Activated naive CD4-positive, alpha-beta T cell treated with anti-CD3 and anti-CD28 coated beads, Interleukin-2, amount 10 ng/mL, durations not matched to agents 7 days and 5 days (primary cell): ENCODE measurements around the gene CD276.
"Not testable (repeated sequence)": the region's sequence is repeated elsewhere in the genome, so short reads cannot be mapped to it uniquely, and the experiment has no call there.

ENCODE experiments used
- CTCF ChIA-PET: fragments of 350-600 bp; sonication (Branson Sonifier 250); formaldehyde crosslinking; loops from one replicate; lab custom pipeline; 2021; ENCODE audit warnings: antibody characterized with exemption; lab: Charles Lee
- DNase-seq: peaks from one replicate; pipeline ENCODE4 v3.0.0-alpha.2; 2020
- H3K27ac Mint-ChIP-seq: one replicate; pipeline ENCODE4 v1.8.0; 2021; ENCODE audit warnings: mild to moderate bottlenecking, moderate library complexity, mixed read lengths
- H3K27me3 Mint-ChIP-seq: one replicate; pipeline ENCODE4 v1.8.0; 2021; ENCODE audit warnings: mild to moderate bottlenecking, mixed read lengths
- H3K36me3 Mint-ChIP-seq: one replicate; pipeline ENCODE4 v1.8.0; 2021; ENCODE audit warnings: mixed read lengths
- H3K4me1 Mint-ChIP-seq: one replicate; pipeline ENCODE4 v1.8.0; 2021; ENCODE audit warnings: mixed read lengths
- H3K4me3 Mint-ChIP-seq: one replicate; pipeline ENCODE4 v1.8.0; 2021; ENCODE audit warnings: mild to moderate bottlenecking, moderate library complexity, mixed read lengths
- H3K9me3 Mint-ChIP-seq: one replicate; pipeline ENCODE4 v1.8.0; 2021; ENCODE audit warnings: mixed read lengths

Gene CD276

GRCh38 chr15:73727330-73727976 lies 43.3 kb downstream of the CD276 start:
- Mint-ChIP-seq H3K4me1 (no peaks in the 10 kb centered on the region), H3K4me3 (no peak overlapping the region), H3K27ac (no peak overlapping the region), H3K36me3 (no peaks in the 10 kb centered on the region), H3K9me3 (no peaks in the 10 kb centered on the region), H3K27me3 (peaks cover 31% of the 10 kb centered on the region)
- no peak for DNase-seq
- CTCF ChIA-PET, result interaction anchor here (0.9 kb wide), 1 partner anchor 23 kb away, joined by 5 read pairs; no protein-coding TSS in a partner anchor

- H3K27me3 Mint-ChIP-seq, H3K4me1 Mint-ChIP-seq, H3K36me3 Mint-ChIP-seq, H3K4me3 Mint-ChIP-seq, DNase-seq, H3K27ac Mint-ChIP-seq, CTCF ChIA-PET, H3K9me3 Mint-ChIP-seq: not testable (repeated sequence)
Observed at GRCh38 chr15:73732051-73732450, 47.9 kb downstream of the CD276 start.

GRCh38 chr15:73732930-73733329 lies 48.7 kb downstream of the CD276 start:
- no peak for DNase-seq
- CTCF ChIA-PET, result no interaction called here
- peaks cover 7% of the 10 kb centered on the region for H3K27me3 Mint-ChIP-seq
- H3K4me3 Mint-ChIP-seq, result no peak overlapping the region
- H3K4me1 Mint-ChIP-seq, result no peaks in the 10 kb centered on the region
- no peak overlapping the region for H3K27ac Mint-ChIP-seq
- no peaks in the 10 kb centered on the region for H3K36me3 Mint-ChIP-seq
- H3K9me3 Mint-ChIP-seq, result no peaks in the 10 kb centered on the region

GRCh38 chr15:73737535-73737934 lies 53.4 kb downstream of the CD276 start:
- H3K27ac Mint-ChIP-seq, result no peak overlapping the region
- peaks cover 14% of the 10 kb centered on the region for H3K27me3 Mint-ChIP-seq
- H3K9me3 Mint-ChIP-seq, result no peaks in the 10 kb centered on the region
- H3K4me1 Mint-ChIP-seq, result no peaks in the 10 kb centered on the region
- DNase-seq, result no peak
- CTCF ChIA-PET, result no interaction called here
- no peak overlapping the region for H3K4me3 Mint-ChIP-seq
- no peaks in the 10 kb centered on the region for H3K36me3 Mint-ChIP-seq

- Mint-ChIP-seq H3K4me1 (no peaks in the 10 kb centered on the region), H3K27ac (no peak overlapping the region), H3K27me3 (peaks cover 36% of the 10 kb centered on the region), H3K4me3 (no peak overlapping the region), H3K9me3 (no peaks in the 10 kb centered on the region), H3K36me3 (no peaks in the 10 kb centered on the region)
- CTCF ChIA-PET, result no interaction called here
- DNase-seq, result no peak
Observed at GRCh38 chr15:73740152-73741048, 56.2 kb downstream of the CD276 start.

- Mint-ChIP-seq H3K27ac (no peak overlapping the region), H3K27me3 (peaks cover 32% of the 10 kb centered on the region), H3K9me3 (no peaks in the 10 kb centered on the region), H3K36me3 (no peaks in the 10 kb centered on the region), H3K4me1 (no peaks in the 10 kb centered on the region), H3K4me3 (no peak overlapping the region)
- CTCF ChIA-PET, result interaction anchor here (1.2 kb wide), 1 partner anchor 36 kb away, joined by 3 read pairs; no protein-coding TSS in a partner anchor
- DNase-seq, result no peak
Observed at GRCh38 chr15:73741321-73741836, 57.2 kb downstream of the CD276 start.

GRCh38 chr15:73744293-73744692 lies 60.1 kb downstream of the CD276 start:
- no peak for DNase-seq
- CTCF ChIA-PET, result no interaction called here
- Mint-ChIP-seq H3K36me3 (no peaks in the 10 kb centered on the region), H3K4me1 (no peaks in the 10 kb centered on the region), H3K9me3 (no peaks in the 10 kb centered on the region), H3K27me3 (peaks cover 56% of the 10 kb centered on the region), H3K27ac (no peak overlapping the region), H3K4me3 (no peak overlapping the region)

- CTCF ChIA-PET, result no interaction called here
- H3K4me1 Mint-ChIP-seq, result no peaks in the 10 kb centered on the region
- peaks cover 63% of the 10 kb centered on the region for H3K27me3 Mint-ChIP-seq
- H3K9me3 Mint-ChIP-seq, result no peaks in the 10 kb centered on the region
- no peaks in the 10 kb centered on the region for H3K36me3 Mint-ChIP-seq
- no peak overlapping the region for H3K27ac Mint-ChIP-seq
- DNase-seq, result no peak
- no peak overlapping the region for H3K4me3 Mint-ChIP-seq
Observed at GRCh38 chr15:73745073-73745472, 60.9 kb downstream of the CD276 start.

- Mint-ChIP-seq H3K4me1 (no peaks in the 10 kb centered on the region), H3K4me3 (no peak overlapping the region), H3K27me3 (peaks cover 73% of the 10 kb centered on the region), H3K9me3 (no peaks in the 10 kb centered on the region), H3K36me3 (no peaks in the 10 kb centered on the region), H3K27ac (no peak overlapping the region)
- no peak for DNase-seq
- CTCF ChIA-PET, result no interaction called here
Observed at GRCh38 chr15:73746261-73746660, 62.1 kb downstream of the CD276 start.

GRCh38 chr15:73746883-73747282 lies 62.7 kb downstream of the CD276 start:
- Mint-ChIP-seq H3K4me3 (no peak overlapping the region), H3K27me3 (peaks cover 78% of the 10 kb centered on the region), H3K9me3 (no peaks in the 10 kb centered on the region), H3K36me3 (no peaks in the 10 kb centered on the region), H3K4me1 (no peaks in the 10 kb centered on the region), H3K27ac (no peak overlapping the region)
- DNase-seq, result no peak
- CTCF ChIA-PET, result no interaction called here

GRCh38 chr15:73747847-73748590 lies 63.8 kb downstream of the CD276 start:
- CTCF ChIA-PET, result no interaction called here
- H3K27ac Mint-ChIP-seq, result no peak overlapping the region
- DNase-seq, result no peak

GRCh38 chr15:73748730-73749129 lies 64.5 kb downstream of the CD276 start:
- H3K36me3 Mint-ChIP-seq, result no peaks in the 10 kb centered on the region
- no peak for DNase-seq
- no peak overlapping the region for H3K4me3 Mint-ChIP-seq
- no peak overlapping the region for H3K27ac Mint-ChIP-seq
- CTCF ChIA-PET, result no interaction called here
- no peaks in the 10 kb centered on the region for H3K9me3 Mint-ChIP-seq
- H3K27me3 Mint-ChIP-seq, result peaks cover 79% of the 10 kb centered on the region
- no peaks in the 10 kb centered on the region for H3K4me1 Mint-ChIP-seq

More at GRCh38 chr15:73747847-73748590, 63.8 kb downstream of the CD276 start:
- Mint-ChIP-seq H3K27me3 (peaks cover 75% of the 10 kb centered on the region), H3K9me3 (no peaks in the 10 kb centered on the region), H3K4me3 (no peak overlapping the region), H3K36me3 (no peaks in the 10 kb centered on the region), H3K4me1 (no peaks in the 10 kb centered on the region)

GRCh38 chr15:73749533-73749932 lies 65.3 kb downstream of the CD276 start:
- Mint-ChIP-seq H3K4me1 (no peaks in the 10 kb centered on the region), H3K9me3 (no peaks in the 10 kb centered on the region), H3K27me3 (peaks cover 79% of the 10 kb centered on the region), H3K36me3 (no peaks in the 10 kb centered on the region), H3K27ac (no peak overlapping the region), H3K4me3 (no peak overlapping the region)
- DNase-seq, result no peak
- CTCF ChIA-PET, result no interaction called here

- Mint-ChIP-seq H3K36me3 (no peaks in the 10 kb centered on the region), H3K27ac (no peak overlapping the region), H3K4me1 (no peaks in the 10 kb centered on the region), H3K27me3 (peaks cover 80% of the 10 kb centered on the region), H3K4me3 (no peak overlapping the region), H3K9me3 (no peaks in the 10 kb centered on the region)
- DNase-seq, result no peak
- CTCF ChIA-PET, result no interaction called here
Observed at GRCh38 chr15:73749971-73750370, 65.8 kb downstream of the CD276 start.
